ENCODE data around the gene SYPL1. TPM values are rescaled to one million over a fixed set of nuclear protein-coding genes. Genes with fewer than 3 reads are reported as not detected.

The SYPL1 gene
- total RNA-seq, 6 donors from 2014 or later, result 24.1 to 100.0 (median 71.7) TPM

DNA sequence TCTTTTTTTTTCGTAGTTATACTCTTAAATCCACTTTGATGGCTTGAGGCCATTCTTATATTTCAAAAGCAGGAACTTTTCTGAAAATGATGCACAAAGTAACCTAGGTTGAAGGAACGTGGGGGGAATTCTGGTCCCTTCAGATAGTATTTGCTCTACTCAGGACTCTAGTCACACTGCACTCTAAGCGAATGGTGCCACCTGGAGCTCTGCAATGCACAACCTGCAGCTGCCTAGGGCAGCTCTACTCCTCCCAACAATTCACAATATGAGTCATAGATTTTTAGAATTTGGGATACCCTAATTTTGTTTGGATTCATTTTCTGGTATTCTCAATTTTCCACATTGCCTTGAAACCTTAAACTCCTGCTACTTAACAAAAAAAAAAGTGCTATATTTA is 17.3 kb downstream of the SYPL1 start:
- 95 to 99% methylated on average over 3 of the region's 3 CpGs for WGBS, 2 donors
- Histone ChIP-seq H3K27me3 (no peaks in the 10 kb centered on the region), H3K27ac (no peak overlapping the region), H3K9me3 (no peaks in the 10 kb centered on the region), H3K4me3 (no peak overlapping the region), H3K4me1 (peaks cover 0 to 4% (median 1%) of the 10 kb centered on the region in 4 donors), H3K36me3 (peaks cover 17 to 77% (median 20%) of the 10 kb centered on the region in 4 donors)
- ATAC-seq (ENCODE audit: low FRiP score in 2 of 2) (no peak), DNase-seq (no peak)
- TF ChIP-seq POLR2A (IDR thresholded peaks at IDR 0.05) (no peak), EP300 (IDR thresholded peaks at IDR 0.05) (no peak), POLR2AphosphoS5 (IDR thresholded peaks at IDR 0.05) (no peak)
- TF ChIP-seq, protein P1, sequence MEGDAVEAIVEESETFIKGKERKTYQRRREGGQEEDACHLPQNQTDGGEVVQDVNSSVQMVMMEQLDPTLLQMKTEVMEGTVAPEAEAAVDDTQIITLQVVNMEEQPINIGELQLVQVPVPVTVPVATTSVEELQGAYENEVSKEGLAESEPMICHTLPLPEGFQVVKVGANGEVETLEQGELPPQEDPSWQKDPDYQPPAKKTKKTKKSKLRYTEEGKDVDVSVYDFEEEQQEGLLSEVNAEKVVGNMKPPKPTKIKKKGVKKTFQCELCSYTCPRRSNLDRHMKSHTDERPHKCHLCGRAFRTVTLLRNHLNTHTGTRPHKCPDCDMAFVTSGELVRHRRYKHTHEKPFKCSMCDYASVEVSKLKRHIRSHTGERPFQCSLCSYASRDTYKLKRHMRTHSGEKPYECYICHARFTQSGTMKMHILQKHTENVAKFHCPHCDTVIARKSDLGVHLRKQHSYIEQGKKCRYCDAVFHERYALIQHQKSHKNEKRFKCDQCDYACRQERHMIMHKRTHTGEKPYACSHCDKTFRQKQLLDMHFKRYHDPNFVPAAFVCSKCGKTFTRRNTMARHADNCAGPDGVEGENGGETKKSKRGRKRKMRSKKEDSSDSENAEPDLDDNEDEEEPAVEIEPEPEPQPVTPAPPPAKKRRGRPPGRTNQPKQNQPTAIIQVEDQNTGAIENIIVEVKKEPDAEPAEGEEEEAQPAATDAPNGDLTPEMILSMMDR (IDR thresholded peaks at IDR 0.05), result no peak

DNA sequence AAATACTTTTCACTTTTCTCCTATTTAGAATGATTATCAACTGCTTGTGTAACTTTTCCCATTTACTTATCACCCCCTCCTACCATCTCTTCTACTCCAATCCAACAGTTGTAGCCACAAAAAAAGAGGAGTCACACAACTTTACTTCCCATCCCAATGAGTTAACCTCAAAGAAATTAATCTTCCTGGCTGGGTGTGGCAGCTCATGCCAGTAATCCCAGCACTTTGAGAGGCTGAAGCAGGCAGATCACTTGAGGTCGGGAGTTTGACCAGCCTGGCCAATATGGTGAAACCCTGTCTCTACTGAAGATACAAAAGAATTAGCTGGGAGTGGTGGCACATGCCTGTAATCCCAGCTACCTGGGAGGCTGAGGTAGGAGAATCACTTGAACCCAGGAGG is 19.9 kb downstream of the SYPL1 start:
- Histone ChIP-seq H3K4me3 (no peak overlapping the region), H3K9me3 (no peaks in the 10 kb centered on the region), H3K4me1 (no peaks in the 10 kb centered on the region), H3K27me3 (no peaks in the 10 kb centered on the region), H3K36me3 (peaks cover 16 to 75% (median 23%) of the 10 kb centered on the region in 4 donors), H3K27ac (no peak overlapping the region)
- WGBS, 2 donors, result 67 to 77% methylated on average over 1 of the region's 1 CpG
- DNase-seq (no peak), ATAC-seq (ENCODE audit: low FRiP score in 2 of 2) (no peak)
- TF ChIP-seq EP300 (IDR thresholded peaks at IDR 0.05) (no peak), POLR2AphosphoS5 (IDR thresholded peaks at IDR 0.05) (no peak), POLR2A (IDR thresholded peaks at IDR 0.05) (no peak)
- TF ChIP-seq, protein P1 (IDR thresholded peaks at IDR 0.05), result no peak

DNA sequence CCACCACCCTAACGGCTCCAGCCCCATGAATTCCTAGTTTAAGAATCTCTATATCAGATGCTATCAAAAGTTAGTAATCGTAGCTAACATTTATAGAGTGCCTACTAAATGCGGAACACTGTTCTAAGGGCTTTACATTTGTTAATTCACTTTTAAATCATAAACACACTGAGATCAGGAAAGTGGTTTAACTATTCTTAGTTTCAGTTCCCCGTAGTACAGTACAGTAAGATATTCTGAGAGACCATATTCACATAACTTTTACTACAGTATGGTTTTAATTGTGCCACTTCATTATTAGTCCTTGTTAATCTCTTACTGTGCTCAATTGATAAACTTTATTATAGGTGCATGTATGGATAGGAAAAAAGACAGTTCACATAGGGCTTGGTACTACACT is 22.5 kb downstream of the SYPL1 start:
- TF ChIP-seq, protein P1 (IDR thresholded peaks at IDR 0.05), result no peak
- TF ChIP-seq EP300 (IDR thresholded peaks at IDR 0.05) (no peak), POLR2AphosphoS5 (IDR thresholded peaks at IDR 0.05) (no peak), POLR2A (IDR thresholded peaks at IDR 0.05) (no peak)
- Histone ChIP-seq H3K4me3 (no peak overlapping the region), H3K27me3 (no peaks in the 10 kb centered on the region), H3K27ac (no peak overlapping the region), H3K4me1 (no peaks in the 10 kb centered on the region), H3K36me3 (peaks cover 11 to 56% (median 19%) of the 10 kb centered on the region in 4 donors), H3K9me3 (no peaks in the 10 kb centered on the region)
- ATAC-seq (ENCODE audit: low FRiP score in 2 of 2) (no peak), DNase-seq (no peak)
- 81 to 86% methylated on average over 4 of the region's 4 CpGs for WGBS, 2 donors

DNA sequence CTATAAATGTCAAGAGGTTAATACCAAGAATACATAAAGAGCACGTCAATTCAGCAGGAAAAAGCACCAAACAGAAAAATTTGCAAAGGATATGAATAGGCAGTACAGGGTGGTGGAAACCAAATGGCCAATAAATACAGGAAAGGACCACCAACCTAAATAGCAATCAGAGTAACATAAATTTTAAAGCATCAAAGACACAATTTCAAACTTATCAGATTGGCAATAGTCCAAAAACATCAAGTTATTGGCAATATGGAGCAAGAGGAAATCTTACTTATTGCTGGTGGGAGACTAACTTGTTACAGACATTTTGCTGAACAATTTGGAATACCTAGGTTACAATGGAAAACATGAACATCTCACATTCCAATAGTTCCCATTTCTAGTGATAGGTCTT is 24.1 kb downstream of the SYPL1 start:
- Histone ChIP-seq H3K36me3 (peaks cover 8 to 46% (median 19%) of the 10 kb centered on the region in 4 donors), H3K4me3 (no peak overlapping the region), H3K27me3 (no peaks in the 10 kb centered on the region), H3K9me3 (no peaks in the 10 kb centered on the region), H3K27ac (no peak overlapping the region), H3K4me1 (no peaks in the 10 kb centered on the region)
- DNase-seq (no peak), ATAC-seq (ENCODE audit: low FRiP score in 2 of 2) (no peak)
- TF ChIP-seq, protein P1 (IDR thresholded peaks at IDR 0.05), result no peak
- no peak for TF ChIP-seq EP300 (IDR thresholded peaks at IDR 0.05)
- TF ChIP-seq POLR2AphosphoS5 (IDR thresholded peaks at IDR 0.05), result no peak
- TF ChIP-seq POLR2A (IDR thresholded peaks at IDR 0.05), result no peak
- 82 to 89% methylated on average over 1 of the region's 1 CpG for WGBS, 2 donors

DNA sequence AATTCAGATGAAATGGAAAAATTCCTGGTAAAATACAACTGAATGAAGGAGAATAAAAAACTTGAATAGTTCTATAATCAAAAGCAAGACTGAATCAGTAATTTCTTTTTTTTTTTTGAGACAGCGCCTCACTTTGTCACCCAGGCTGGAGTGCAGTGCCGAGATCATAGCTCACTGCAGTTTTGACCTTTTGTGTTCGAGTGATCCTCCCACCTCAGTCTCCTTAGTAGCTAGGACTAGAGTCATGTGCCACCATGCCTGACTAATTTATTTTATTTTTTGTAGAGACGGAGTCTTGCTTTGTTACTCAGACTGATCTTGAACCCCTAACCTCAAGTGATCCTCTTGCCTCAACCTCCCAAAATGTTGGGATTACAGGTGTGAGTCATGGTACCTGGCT is 26.1 kb downstream of the SYPL1 start:
- 95 to 96% methylated on average over 4 of the region's 4 CpGs for WGBS, 2 donors
- DNase-seq (no peak), ATAC-seq (ENCODE audit: low FRiP score in 2 of 2) (no peak)
- H3K27ac ChIP-seq, result no peak overlapping the region
- H3K4me3 ChIP-seq, result no peak overlapping the region
- H3K36me3 ChIP-seq, result peaks cover 2 to 27% (median 9%) of the 10 kb centered on the region in 4 donors
- H3K27me3 ChIP-seq, result no peaks in the 10 kb centered on the region
- peaks cover 0 to 5% (median 0%) of the 10 kb centered on the region in 4 donors for H3K4me1 ChIP-seq
- H3K9me3 ChIP-seq, result no peaks in the 10 kb centered on the region
- TF ChIP-seq, protein P1 (IDR thresholded peaks at IDR 0.05), result no peak
- TF ChIP-seq POLR2A (IDR thresholded peaks at IDR 0.05) (no peak), POLR2AphosphoS5 (IDR thresholded peaks at IDR 0.05) (no peak), EP300 (IDR thresholded peaks at IDR 0.05) (no peak)

Data from upper lobe of left lung (tissue), 6 donors.